Midbrain (tissue), 1 donor: ENCODE data around the gene RAB33B.
"Not testable (repeated sequence)": the region's sequence is repeated elsewhere in the genome, so short reads cannot be mapped to it uniquely, and the experiment has no call there.

ENCODE experiments used
- DNase-seq: peaks from one replicate; lab custom pipeline; 2025; lab: John Stamatoyannopoulos, UW

RAB33B gene

GRCh38 chr4:139464512-139464911 lies 10.6 kb downstream of the RAB33B start:
- not testable (repeated sequence) for DNase-seq

GRCh38 chr4:139465922-139466321 lies 12.0 kb downstream of the RAB33B start:
- DNase-seq: no peak

GRCh38 chr4:139468756-139469155 lies 14.8 kb downstream of the RAB33B start:
- DNase-seq: not testable (repeated sequence)

- DNase-seq: no peak
These were observed 15.3 kb downstream of the RAB33B start for GRCh38 chr4:139469216-139469615.

GRCh38 chr4:139469869-139470268 lies 15.9 kb downstream of the RAB33B start:
- no peak for DNase-seq

GRCh38 chr4:139470295-139470694 lies 16.4 kb downstream of the RAB33B start:
- no peak for DNase-seq

- no peak for DNase-seq
These were observed 17.2 kb downstream of the RAB33B start for GRCh38 chr4:139470997-139471665.

- no peak for DNase-seq
These were observed 18.9 kb downstream of the RAB33B start for GRCh38 chr4:139472852-139473251.

- no peak for DNase-seq
These were observed 22.4 kb downstream of the RAB33B start for GRCh38 chr4:139476363-139476762.

- DNase-seq: no peak
These were observed 27.5 kb downstream of the RAB33B start for GRCh38 chr4:139481465-139481864.

GRCh38 chr4:139483000-139483399 lies 29.1 kb downstream of the RAB33B start:
- no peak for DNase-seq

GRCh38 chr4:139484783-139485311 lies 30.9 kb downstream of the RAB33B start:
- DNase-seq: no peak

GRCh38 chr4:139488442-139488841 lies 34.5 kb downstream of the RAB33B start:
- DNase-seq: no peak

- DNase-seq: no peak
These were observed 35.7 kb downstream of the RAB33B start for GRCh38 chr4:139489638-139490037.

GRCh38 chr4:139492429-139492828 lies 38.5 kb downstream of the RAB33B start:
- DNase-seq: no peak

- DNase-seq: no peak
These were observed 39.3 kb downstream of the RAB33B start for GRCh38 chr4:139493176-139493575.

- no peak for DNase-seq
These were observed 45.3 kb downstream of the RAB33B start for GRCh38 chr4:139499186-139499585.

GRCh38 chr4:139501117-139501516 lies 47.2 kb downstream of the RAB33B start:
- no peak for DNase-seq

GRCh38 chr4:139501527-139501926 lies 47.6 kb downstream of the RAB33B start:
- no peak for DNase-seq

GRCh38 chr4:139501927-139502899 lies 48.3 kb downstream of the RAB33B start:
- DNase-seq: no peak

- DNase-seq: no peak
These were observed 49.8 kb downstream of the RAB33B start for GRCh38 chr4:139503622-139504166.

GRCh38 chr4:139506774-139507173 lies 52.9 kb downstream of the RAB33B start:
- DNase-seq: no peak
